Upper lobe of left lung (tissue), 4 donors: ENCODE data around the gene C10orf105.

Source experiments
- EP300 ChIP-seq, 4 donors: sonication (generic); formaldehyde crosslinking; IDR thresholded peaks; one replicate each; pipeline ENCODE4 v1.5.1; 2017; ENCODE audit warnings: antibody characterized with exemption in 4 of 4, control low read depth in 2 of 4
- POLR2A ChIP-seq, 4 donors: fragments of 450-650 bp; IDR thresholded peaks; one replicate each; pipeline ENCODE4 v1.5.1; 2016 to 2017; ENCODE audit warnings: antibody characterized with exemption in 4 of 4, mild to moderate bottlenecking in 2 of 4
- POLR2AphosphoS5 ChIP-seq, 2 donors: sonication (generic); formaldehyde crosslinking; IDR thresholded peaks; one replicate each; pipeline ENCODE4 v1.5.1; 2017; ENCODE audit warnings: antibody characterized with exemption in 2 of 2
- TF ChIP-seq, protein P1 (sequence below), 6 experiments: fragments of 450-650 bp in 4 of 6; fragments of 200-600 bp in 2 of 6; sonication (generic) in 2 of 6; IDR thresholded peaks; one replicate each; pipeline ENCODE4 v1.5.1; 2016 to 2019; ENCODE audit warnings: antibody characterized with exemption in 6 of 6

DNA sequence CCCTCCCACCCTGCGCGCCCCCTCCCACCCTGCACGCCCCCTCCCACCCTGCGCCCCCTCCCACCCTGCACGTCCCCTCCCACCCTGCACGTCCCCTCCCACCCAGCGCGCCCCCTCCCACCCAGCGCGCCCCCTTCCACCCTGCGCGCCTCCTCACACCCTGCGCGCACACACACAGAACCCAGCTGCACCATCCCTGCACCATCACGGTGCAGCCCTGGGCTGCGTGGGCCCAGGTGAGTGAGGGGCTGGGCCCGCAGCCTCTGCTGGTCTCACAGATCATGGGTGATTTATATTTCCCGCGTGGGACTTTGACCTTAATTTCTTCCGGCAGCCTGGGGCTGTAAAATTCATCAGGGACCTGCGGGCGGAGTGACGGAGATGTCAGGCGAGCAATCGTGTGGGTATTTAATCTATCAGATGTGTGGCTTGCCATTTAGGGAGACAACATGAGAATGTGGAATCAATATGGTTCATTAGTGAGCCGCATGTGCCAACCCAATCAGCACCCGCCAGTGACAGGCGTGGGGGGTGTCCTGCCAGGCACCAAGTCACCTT, 57.7 kb downstream of the C10orf105 start:
- TF ChIP-seq, protein P1, sequence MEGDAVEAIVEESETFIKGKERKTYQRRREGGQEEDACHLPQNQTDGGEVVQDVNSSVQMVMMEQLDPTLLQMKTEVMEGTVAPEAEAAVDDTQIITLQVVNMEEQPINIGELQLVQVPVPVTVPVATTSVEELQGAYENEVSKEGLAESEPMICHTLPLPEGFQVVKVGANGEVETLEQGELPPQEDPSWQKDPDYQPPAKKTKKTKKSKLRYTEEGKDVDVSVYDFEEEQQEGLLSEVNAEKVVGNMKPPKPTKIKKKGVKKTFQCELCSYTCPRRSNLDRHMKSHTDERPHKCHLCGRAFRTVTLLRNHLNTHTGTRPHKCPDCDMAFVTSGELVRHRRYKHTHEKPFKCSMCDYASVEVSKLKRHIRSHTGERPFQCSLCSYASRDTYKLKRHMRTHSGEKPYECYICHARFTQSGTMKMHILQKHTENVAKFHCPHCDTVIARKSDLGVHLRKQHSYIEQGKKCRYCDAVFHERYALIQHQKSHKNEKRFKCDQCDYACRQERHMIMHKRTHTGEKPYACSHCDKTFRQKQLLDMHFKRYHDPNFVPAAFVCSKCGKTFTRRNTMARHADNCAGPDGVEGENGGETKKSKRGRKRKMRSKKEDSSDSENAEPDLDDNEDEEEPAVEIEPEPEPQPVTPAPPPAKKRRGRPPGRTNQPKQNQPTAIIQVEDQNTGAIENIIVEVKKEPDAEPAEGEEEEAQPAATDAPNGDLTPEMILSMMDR (IDR thresholded peaks at IDR 0.05), result no peak
- TF ChIP-seq POLR2A (IDR thresholded peaks at IDR 0.05), result no peak
- TF ChIP-seq POLR2AphosphoS5 (IDR thresholded peaks at IDR 0.05), result no peak
- TF ChIP-seq EP300 (IDR thresholded peaks at IDR 0.05), result no peak
